Heart left ventricle (tissue), 16 donors: ENCODE data around the gene HIPK2. TPM values are rescaled to one million over a fixed set of nuclear protein-coding genes. Genes with fewer than 3 reads are reported as not detected.

ENCODE experiments used
- ATAC-seq, 4 donors: fragments of 200-7000 bp; cut with Tn5 transposase; one replicate each; pipeline ENCODE4 v1.9.1; 2020 to 2022; ENCODE audit warnings: moderate library complexity in 4 of 4, mild to moderate bottlenecking in 3 of 4, moderate number of reproducible peaks in 1 of 4
- DNase-seq, 5 donors: peaks; one replicate each; pipeline ENCODE4 v3.0.0-alpha.2; 2020
- H3K27ac ChIP-seq, 12 donors: fragments of 200-600 bp; sonication (generic) in 4 of 12; one replicate each; pipeline versions ENCODE4 v1.5.0 to v1.8.0; 2016 to 2022; ENCODE audit warnings: mild to moderate bottlenecking in 2 of 12
- H3K27me3 ChIP-seq, 9 donors: fragments of 200-600 bp; sonication (generic) in 2 of 9; one replicate each; pipeline versions ENCODE4 v1.5.1 to v1.8.0; 2016 to 2022; ENCODE audit warnings: mild to moderate bottlenecking in 3 of 9
- H3K36me3 ChIP-seq, 9 donors: fragments of 200-600 bp; sonication (generic) in 2 of 9; one replicate each; pipeline versions ENCODE4 v1.5.0 to v1.8.0; 2018 to 2022; ENCODE audit warnings: mild to moderate bottlenecking in 2 of 9
- H3K4me1 ChIP-seq, 12 donors: fragments of 200-600 bp; sonication (generic) in 4 of 12; one replicate each; pipeline versions ENCODE4 v1.5.0 to v1.8.0; 2016 to 2022; ENCODE audit warnings: mild to moderate bottlenecking in 3 of 12
- H3K4me3 ChIP-seq, 12 donors: fragments of 200-600 bp; sonication (generic) in 4 of 12; one replicate each; pipeline versions ENCODE4 v1.5.0 to v1.8.0; 2017 to 2022; ENCODE audit warnings: mild to moderate bottlenecking in 9 of 12, moderate library complexity in 4 of 12
- H3K9me3 ChIP-seq, 12 donors: fragments of 200-600 bp; sonication (generic) in 4 of 12; one replicate each; pipeline versions ENCODE4 v1.5.0 to v1.8.0; 2016 to 2022; ENCODE audit warnings: mild to moderate bottlenecking in 1 of 12
- CTCF ChIP-seq, 12 donors: fragments of 200-600 bp; sonication (generic) in 4 of 12; IDR thresholded peaks; one replicate each; pipeline versions ENCODE4 v1.5.0 to v1.8.0; 2018 to 2022; ENCODE audit warnings: antibody characterized with exemption in 12 of 12, mild to moderate bottlenecking in 5 of 12
- POLR2A ChIP-seq, 2 donors: fragments of 450-650 bp; IDR thresholded peaks; one replicate each; pipeline ENCODE4 v1.6.1; 2017; ENCODE audit warnings: antibody characterized with exemption in 2 of 2, mild to moderate bottlenecking in 2 of 2, moderate library complexity in 2 of 2
- WGBS, 4 donors: extraction: QIAGEN DNeasy Blood & Tissue Kit in 2 of 4; methylation state at CpG; one replicate each; pipeline versions ENCODE4 v1.1.5 to v1.1.7; 2013 to 2018; 5-methylcytosine and 5-hydroxymethylcytosine counted together
- intact Hi-C, 10 donors: fragments of 100-400 bp; cut with DNase I; formaldehyde crosslinking; loops; one replicate each; pipeline versions ENCODE4 v1.11.1 to v1.14.2; 2022
- polyA plus RNA-seq, 2 donors: library from polyadenylated mRNA; stranded (reverse); fragments of 200-250 nt; gene quantifications; one replicate each; pipeline ENCODE4 v1.2.3, GENCODE V29; 2013
- total RNA-seq, 9 donors: library from RNA; depleted of rRNA in 2 of 9; stranded (reverse); fragments of >200 nt in 2 of 9; fragmentation: NEBNext Ultra II Directional in 3 of 9; extraction: Animal tissue kit (Norgen Biotek cat#: 25700) in 3 of 9; gene quantifications; one replicate each; pipeline versions ENCODE4 v1.1.0 to v1.2.4, GENCODE V29; 2016 to 2023
- donor health status: ischemic (EF 13 %, LVEDD 7.1; RV severe dilation, severe dysfunction).
- donor health status: healthy with polysubstance abuse.
- donor health status: DM: no; HTN: yes; CAD: no.
- donor health status: DM: no; HTN: no; CAD: no.
- donor health status: ischemic (EF 25% LVEDD 6.9; RV normal size, moderate dysfunction).
- donor health status: ischemic (EF 25% LVEDD 5.7; RV mildly dilated, moderate dysfunction).
- donor health status: healthy.
- donor health status: DM: yes; HTN: yes; CAD: no.
- donor health status: ischemic (EF 35%, LVEDD 5.7; RV mildly dilated, moderate dysfunction).
- donor health status: nonischemic (EF 11% LVEDD 7.7; RV severe dilation, severe dysfunction).
- donor health status: DM: yes; HTN: yes; CAD: no.
- donor health status: PGD.
- donor health status: ischemic (EF 29% LVEDD 5.4; RV normal size, mild dysfunction).
- donor health status: nonischemic (EF 23%, LVEDD 6.1; RV moderate dilation, normal function).

The HIPK2 gene
- total and polyA plus RNA-seq, 11 donors = 43.2 to 244 (median 143) TPM

GRCh38 chr7:139817249-139817648 is 39.5 kb upstream of the HIPK2 start:
- intact Hi-C loops = loop anchor here in 1 of 10 donors (10.0 kb wide), 1 partner anchor 178 kb away; no protein-coding TSS in a partner anchor
- Histone ChIP-seq H3K27me3 (peaks cover 0 to 8% (median 0%) of the 10 kb centered on the region in 9 donors), H3K9me3 (no peaks in the 10 kb centered on the region), H3K27ac (no peak overlapping the region), H3K36me3 (no peaks in the 10 kb centered on the region), H3K4me3 (no peak overlapping the region), H3K4me1 (no peaks in the 10 kb centered on the region)
- ATAC-seq (no peak), DNase-seq (no peak)
- TF ChIP-seq CTCF (IDR thresholded peaks at IDR 0.05) = no peak
- TF ChIP-seq POLR2A (IDR thresholded peaks at IDR 0.05) = no peak
- WGBS, 4 donors = 75 to 78% (median 77%) methylated on average over 10 of the region's 10 CpGs

GRCh38 chr7:139813689-139814088 is 35.9 kb upstream of the HIPK2 start:
- WGBS, 4 donors = 82 to 98% (median 94%) methylated on average over 2 of the region's 2 CpGs
- H3K27ac ChIP-seq = no peak overlapping the region
- intact Hi-C loops = loop anchor here in 1 of 10 donors (10.0 kb wide), 1 partner anchor 181 kb away; no protein-coding TSS in a partner anchor
- TF ChIP-seq POLR2A (IDR thresholded peaks at IDR 0.05) (no peak), CTCF (IDR thresholded peaks at IDR 0.05) (no peak)
- no peak for DNase-seq
- no peak for ATAC-seq
- H3K27me3 ChIP-seq = no peaks in the 10 kb centered on the region
- no peaks in the 10 kb centered on the region for H3K9me3 ChIP-seq
- no peak overlapping the region for H3K4me3 ChIP-seq
- H3K36me3 ChIP-seq = no peaks in the 10 kb centered on the region
- no peaks in the 10 kb centered on the region for H3K4me1 ChIP-seq

- DNase-seq (no peak), ATAC-seq (no peak)
- Histone ChIP-seq H3K36me3 (no peaks in the 10 kb centered on the region), H3K9me3 (no peaks in the 10 kb centered on the region), H3K27ac (no peak overlapping the region), H3K4me3 (no peak overlapping the region), H3K4me1 (no peaks in the 10 kb centered on the region), H3K27me3 (no peaks in the 10 kb centered on the region)
- intact Hi-C loops = loop anchor here in 1 of 10 donors (10.0 kb wide), 1 partner anchor 182 kb away; no protein-coding TSS in a partner anchor
- WGBS, 4 donors = 90 to 94% (median 91%) methylated on average over 6 of the region's 6 CpGs
- TF ChIP-seq POLR2A (IDR thresholded peaks at IDR 0.05) (no peak), CTCF (IDR thresholded peaks at IDR 0.05) (no peak)
Observed at GRCh38 chr7:139813151-139813550, 35.4 kb upstream of the HIPK2 start.

- no peak overlapping the region for H3K4me3 ChIP-seq
- intact Hi-C loops = loop anchor here in 1 of 10 donors (10.0 kb wide), 1 partner anchor 184 kb away; no protein-coding TSS in a partner anchor
- ATAC-seq (no peak), DNase-seq (no peak)
- WGBS, 4 donors = 59 to 65% (median 63%) methylated on average over 2 of the region's 2 CpGs
- H3K27me3 ChIP-seq = no peaks in the 10 kb centered on the region
- no peaks in the 10 kb centered on the region for H3K36me3 ChIP-seq
- TF ChIP-seq CTCF (IDR thresholded peaks at IDR 0.05) (no peak), POLR2A (IDR thresholded peaks at IDR 0.05) (no peak)
- H3K4me1 ChIP-seq = no peaks in the 10 kb centered on the region
- no peak overlapping the region for H3K27ac ChIP-seq
- H3K9me3 ChIP-seq = no peaks in the 10 kb centered on the region
Observed at GRCh38 chr7:139811066-139811465, 33.3 kb upstream of the HIPK2 start.
